Measurements from ENCODE around the gene UBE3D. TPM values are rescaled to one million over a fixed set of nuclear protein-coding genes. Genes with fewer than 3 reads are reported as not detected.
"Not testable (repeated sequence)": the region's sequence is repeated elsewhere in the genome, so short reads cannot be mapped to it uniquely, and the experiment has no call there.

UBE3D gene
- total RNA-seq, 1 donor from 2014 or later, result 12.6 TPM

- no peak for DNase-seq
Measured at GRCh38 chr6:83053678-83054077, 12.0 kb downstream of the UBE3D start.

- no peak for DNase-seq
Measured at GRCh38 chr6:83051377-83052172, 14.1 kb downstream of the UBE3D start.

DNA sequence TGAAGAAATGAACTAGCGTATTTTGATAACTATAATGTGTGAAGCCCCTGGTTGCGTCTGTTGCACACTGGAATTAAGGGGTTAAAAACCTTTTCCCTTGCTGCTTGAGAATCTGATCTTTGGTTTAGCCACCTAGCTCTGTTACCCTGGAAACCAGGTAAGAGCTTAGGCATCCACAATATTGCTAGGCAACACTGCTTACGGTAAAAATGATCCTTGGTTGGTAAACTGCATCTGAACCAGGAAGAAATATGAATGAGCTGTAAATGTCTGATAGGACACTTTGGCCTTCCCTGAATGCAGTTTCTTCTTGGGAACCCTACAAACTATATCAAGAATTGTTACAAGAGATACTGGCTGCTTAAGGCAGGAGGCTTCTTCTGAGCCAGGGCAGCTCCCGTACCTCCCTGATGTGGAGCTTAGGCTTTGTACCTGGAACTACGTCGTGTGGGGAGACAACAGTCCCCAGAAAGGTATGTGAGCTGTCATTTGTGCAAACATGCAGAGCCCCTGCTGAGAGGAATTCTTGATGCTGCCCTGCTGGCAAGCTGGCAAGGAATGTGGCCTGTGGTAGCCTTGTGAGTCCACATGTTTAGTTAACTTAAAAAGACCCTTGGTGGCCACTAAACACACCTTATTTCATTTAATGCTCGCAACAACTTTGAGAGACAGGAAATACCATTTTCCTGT lies 18.4 kb downstream of the UBE3D start:
- DNase-seq, result no peak

DNA sequence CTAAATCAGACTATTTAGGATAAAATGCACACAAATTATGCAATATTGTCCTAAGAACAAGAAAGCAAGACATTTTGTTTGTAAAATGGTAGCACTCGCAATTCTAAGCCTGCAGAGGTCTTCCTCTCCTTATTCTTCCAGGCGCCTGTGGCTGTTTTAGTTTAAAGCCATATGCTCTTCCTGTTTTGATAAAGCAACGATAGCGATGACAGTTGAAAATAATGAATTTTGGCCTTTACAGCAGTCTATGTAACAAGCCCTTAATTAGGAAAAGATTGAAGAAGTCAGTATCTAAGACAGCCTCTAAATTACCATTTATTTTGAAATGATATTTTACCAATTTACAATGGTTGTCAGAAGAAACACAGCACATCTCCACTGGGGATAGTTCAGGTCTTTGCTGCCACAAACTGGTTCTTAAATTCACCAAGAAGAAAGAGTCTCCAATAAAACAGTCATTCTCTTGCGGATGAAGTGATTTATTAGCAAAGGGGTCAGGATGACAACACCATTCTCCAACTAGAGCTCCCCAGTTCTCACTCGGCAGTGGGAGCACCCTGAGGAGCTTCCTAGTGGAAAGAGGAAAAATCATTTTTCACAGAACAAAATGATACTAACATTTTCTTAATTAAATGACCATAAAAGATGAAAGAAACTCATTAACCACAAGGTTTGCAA lies 21.4 kb downstream of the UBE3D start:
- no peak for DNase-seq

DNA sequence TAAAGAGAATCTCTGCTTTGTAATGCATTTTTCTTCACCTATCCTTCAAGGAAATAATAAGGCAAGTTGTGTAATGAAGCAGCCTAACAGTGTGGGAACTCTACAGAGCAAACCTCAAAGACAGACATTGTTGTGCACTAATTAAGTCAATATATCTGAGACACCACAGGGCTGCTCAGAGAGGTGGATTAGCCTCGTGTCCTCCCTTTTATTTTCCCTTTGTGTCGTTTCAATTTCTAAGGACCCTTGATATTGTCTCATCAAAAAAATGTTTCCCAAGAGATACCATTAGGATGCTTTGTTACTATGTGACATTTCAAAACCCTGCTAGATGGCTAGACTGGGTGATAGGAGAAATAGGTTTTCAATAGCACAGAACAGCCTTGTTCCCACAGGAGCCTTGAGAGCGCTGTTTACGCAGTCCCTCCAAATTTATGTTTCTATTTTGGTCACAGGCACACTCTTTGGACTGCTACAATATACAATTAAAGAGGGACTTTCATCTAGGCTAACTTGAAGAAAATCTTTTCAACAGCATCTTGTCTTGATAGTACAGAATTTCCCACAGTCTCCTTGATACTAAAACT lies 23.1 kb downstream of the UBE3D start:
- no peak for DNase-seq

DNA sequence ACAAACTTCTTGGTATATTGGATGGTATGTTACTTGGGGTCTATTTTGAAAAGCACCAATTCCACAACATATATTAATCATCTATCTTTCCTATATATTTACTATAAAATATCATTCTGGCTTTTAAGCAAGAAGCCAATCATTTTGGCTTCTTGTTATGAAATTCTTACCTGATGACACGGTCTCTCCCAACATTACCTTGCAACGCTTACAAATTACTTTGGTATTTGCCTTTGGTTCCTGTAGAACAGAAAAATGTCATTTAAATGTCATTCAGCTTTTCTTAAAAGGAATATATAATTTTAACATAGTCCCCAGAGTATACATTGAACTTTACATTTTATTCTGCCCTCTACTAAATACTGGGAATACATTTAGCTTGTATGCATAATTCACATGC lies 27.4 kb downstream of the UBE3D start:
- DNase-seq, result no peak

GRCh38 chr6:83031689-83032088 lies 34.0 kb downstream of the UBE3D start:
- DNase-seq, result no peak

DNA sequence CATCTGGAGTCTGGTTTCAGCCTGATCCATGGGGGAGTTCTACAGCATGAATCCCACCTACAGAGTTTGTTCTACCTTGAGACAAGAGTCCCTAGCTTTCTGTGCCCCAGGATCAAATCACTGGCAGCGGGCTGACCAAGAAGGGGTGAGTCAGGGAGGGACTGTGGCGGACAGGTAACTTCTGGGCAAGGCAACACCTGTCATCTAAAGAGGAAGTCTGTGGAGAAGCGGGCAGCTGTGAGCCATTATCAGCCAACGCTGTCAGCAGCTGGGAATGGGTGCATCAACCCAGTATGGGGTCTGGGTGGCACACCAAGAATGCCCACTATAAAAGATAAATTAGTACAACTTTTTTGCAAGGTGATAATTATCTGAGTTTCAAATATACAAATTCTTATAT lies 45.9 kb downstream of the UBE3D start:
- DNase-seq, result peak; percentile 9

- not testable (repeated sequence) for DNase-seq
Measured at GRCh38 chr6:83011131-83011530, 54.5 kb downstream of the UBE3D start.

DNA sequence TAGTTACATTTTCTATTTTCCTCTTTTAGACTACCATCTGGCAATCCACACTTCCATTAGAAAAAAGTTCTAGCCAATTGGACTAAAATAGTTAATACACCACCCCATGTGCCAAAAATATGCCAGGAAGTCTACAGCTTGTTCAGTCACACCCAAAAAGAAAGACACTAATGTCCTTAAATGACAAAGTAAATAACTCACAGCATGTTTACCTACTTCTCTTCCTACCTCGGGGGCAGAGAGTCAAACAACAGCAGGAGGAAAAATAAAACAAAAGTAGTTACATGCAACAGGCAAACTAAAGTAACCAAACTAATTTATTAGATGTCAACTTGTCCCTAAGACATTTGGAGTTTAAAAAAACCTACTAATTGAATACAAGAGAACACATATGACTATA lies 57.0 kb downstream of the UBE3D start:
- peak; percentile 6 for DNase-seq

DNA sequence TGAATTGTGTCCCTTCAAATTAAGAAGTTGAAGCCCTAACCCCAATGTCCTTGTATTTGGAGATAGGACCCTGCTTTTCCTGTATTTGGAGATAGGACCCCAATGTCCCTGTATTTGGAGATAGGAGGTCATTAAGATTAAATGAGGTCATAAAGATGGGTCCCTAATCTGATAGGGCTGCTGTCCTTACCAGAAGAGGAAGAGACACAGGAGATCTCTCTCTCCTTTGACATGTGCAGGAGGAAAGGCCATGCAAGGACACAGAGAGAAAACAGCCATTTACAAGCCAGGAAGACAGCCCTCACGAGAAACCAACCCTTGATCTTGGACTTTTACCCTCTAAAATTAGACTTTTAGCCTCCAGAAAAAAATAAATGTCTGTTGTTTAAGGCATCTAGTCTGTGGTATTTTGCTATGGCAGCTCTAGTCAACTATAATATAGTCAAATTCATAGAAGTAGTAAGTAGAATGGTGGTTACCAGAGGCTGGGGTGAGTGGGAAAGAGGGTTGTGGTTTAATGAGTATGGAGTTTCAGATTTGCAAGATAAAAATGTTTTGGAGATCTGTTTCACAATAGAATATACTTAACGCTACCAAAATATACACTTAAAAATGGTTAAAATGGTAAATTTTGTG lies 59.3 kb downstream of the UBE3D start:
- no peak for DNase-seq

DNA sequence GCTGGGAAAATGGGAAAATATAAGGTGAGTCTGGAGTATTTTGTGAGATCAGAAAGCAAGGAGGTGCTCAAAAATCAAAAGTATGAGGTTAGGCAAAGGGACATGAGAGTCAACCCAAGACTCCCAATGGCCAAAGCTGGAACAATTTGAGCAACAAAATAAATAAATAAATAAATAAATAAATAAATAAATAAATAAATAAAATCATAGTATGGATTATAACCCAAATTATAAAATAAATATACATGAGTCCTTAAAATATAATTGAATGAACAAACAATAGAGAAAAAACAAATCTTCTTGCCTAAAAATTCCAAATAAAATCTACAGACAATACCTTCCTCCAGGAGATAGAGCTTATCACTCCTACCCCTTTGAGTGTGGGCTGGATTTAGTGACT lies 69.5 kb downstream of the UBE3D start:
- no peak for DNase-seq

- no peak for DNase-seq
Measured at GRCh38 chr6:82995066-82995465, 70.6 kb downstream of the UBE3D start.

DNA sequence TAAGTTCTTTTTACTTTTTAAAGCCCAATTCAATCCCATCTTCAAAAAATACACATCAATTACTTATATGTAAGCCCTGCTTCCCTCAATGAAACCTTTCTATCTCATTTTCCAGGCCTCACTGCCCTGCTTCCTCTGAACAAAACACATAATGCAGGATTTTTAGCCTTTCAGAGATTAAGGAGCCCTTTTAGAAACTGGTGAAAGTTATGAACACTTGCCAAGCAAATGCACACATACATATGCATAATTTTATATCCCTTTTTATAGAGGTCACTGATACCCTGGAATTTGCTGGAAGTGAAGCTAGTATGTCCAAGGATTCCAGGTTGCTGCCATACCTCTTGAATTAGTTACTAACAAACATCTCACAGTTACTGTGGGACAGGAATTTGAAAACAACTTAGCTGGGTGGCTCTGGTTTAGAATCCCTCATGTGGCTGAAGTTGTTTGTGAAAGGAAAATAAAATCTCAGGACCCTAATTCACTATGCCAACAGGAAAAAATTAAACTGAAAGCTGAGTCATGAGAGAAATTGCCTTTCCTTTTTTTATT lies 75.8 kb downstream of the UBE3D start:
- no peak for DNase-seq

GRCh38 chr6:82988930-82989351 lies 76.7 kb downstream of the UBE3D start:
- no peak for DNase-seq

- no peak for DNase-seq
Measured at GRCh38 chr6:82987951-82988350, 77.7 kb downstream of the UBE3D start.

DNA sequence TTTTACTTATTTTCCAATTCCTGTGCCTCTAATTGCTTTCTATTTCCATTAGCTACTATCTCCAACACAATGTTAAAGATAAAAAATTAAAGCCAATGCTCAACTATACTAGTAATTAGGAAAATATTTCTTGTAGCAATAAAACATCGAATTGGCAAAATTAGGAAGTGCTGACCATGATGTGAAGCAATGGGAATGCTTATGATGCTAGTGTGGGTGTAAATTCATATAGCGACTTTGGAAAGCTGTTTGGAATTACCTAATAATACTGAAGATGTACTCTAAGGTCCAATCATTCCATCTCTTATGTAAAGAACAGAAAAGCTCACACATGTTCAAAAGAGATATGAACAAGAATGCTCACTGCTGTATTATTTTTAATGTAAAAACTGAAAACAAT lies 78.2 kb downstream of the UBE3D start:
- no peak for DNase-seq

- DNase-seq, result no peak
Measured at GRCh38 chr6:82984720-82985119, 80.9 kb downstream of the UBE3D start.

DNA sequence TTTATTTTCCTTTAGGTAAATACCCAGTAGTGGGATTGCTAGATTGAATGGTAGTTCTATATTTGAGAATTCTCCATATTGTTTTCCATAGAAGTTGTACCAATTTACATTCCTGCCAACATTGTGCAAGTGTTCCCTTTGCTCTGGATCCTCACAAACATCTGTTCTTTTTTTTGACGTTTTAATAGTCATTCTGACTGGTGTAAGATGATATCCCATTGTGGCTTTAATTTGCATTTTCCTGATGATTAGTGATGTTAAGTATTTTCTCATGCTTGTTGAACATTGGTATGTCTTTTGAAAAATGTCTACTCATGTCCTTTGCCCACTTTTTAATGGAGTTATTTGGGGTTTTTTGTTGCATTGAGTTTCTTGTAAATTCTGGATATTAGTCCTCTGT lies 85.6 kb downstream of the UBE3D start:
- no peak for DNase-seq

GRCh38 chr6:82979657-82980056 lies 86.0 kb downstream of the UBE3D start:
- no peak for DNase-seq

GRCh38 chr6:82978362-82978945 lies 87.2 kb downstream of the UBE3D start:
- no peak for DNase-seq

GRCh38 chr6:82976179-82976578 lies 89.5 kb downstream of the UBE3D start:
- DNase-seq, result peak; percentile 41
